Measurements from ENCODE around the gene ZNF586.
A peak's percentile ranks its signal among the peaks of the same experiment; 100 is the strongest.
"Not testable (repeated sequence)": the region's sequence is repeated elsewhere in the genome, so short reads cannot be mapped to it uniquely, and the experiment has no call there.

The ZNF586 gene

GRCh38 chr19:57823608-57824007 lies 54.1 kb downstream of the ZNF586 start:
- DNase-seq, result not testable (repeated sequence)

GRCh38 chr19:57825511-57825910 lies 56.0 kb downstream of the ZNF586 start:
- no peak for DNase-seq

GRCh38 chr19:57829316-57829715 lies 59.8 kb downstream of the ZNF586 start:
- DNase-seq, result no peak

GRCh38 chr19:57830071-57830602 lies 60.7 kb downstream of the ZNF586 start, which contains the start of gene ZNF587B:
Gene ZNF587B, plus strand, starts transcription at chr19:57830299. Its CDS starts 230 bp downstream, at chr19:57830529.
- peak in 12 of 14 donors; percentile 5 to 89 (median 23) for DNase-seq
